GM21381 (cell line): ENCODE measurements around the gene RAB24.
"Not testable (repeated sequence)": the region's sequence is repeated elsewhere in the genome, so short reads cannot be mapped to it uniquely, and the experiment has no call there.

Experiments
- ATAC-seq: cut with Tn5 transposase; IDR thresholded peaks from one replicate; pipeline ENCODE4 v1.9.1; 2021; ENCODE audit warnings: mild to moderate bottlenecking, moderate library complexity; ENCODE audit not compliant: unreplicated experiment

RAB24 gene

DNA sequence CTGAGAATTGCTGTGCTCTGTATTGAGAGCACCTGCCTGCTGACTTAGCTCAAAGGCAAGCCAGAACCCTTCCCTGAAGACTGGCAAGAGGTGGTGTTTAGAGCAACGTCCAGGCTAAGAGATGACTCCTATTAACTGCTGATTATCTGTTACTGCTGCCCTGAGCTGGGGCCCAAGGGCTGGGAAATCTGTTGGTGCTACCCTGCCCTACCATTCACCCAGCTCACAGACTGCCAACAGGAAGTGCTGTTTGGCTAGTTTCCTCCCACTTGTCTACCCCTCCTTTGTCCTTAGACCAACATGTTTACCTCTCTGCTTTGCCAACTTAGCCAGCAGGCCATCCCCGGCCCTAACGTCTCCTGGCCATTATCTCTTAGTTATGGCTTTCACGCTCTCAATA lies 6.9 kb downstream of the RAB24 start:
- no peak for ATAC-seq

DNA sequence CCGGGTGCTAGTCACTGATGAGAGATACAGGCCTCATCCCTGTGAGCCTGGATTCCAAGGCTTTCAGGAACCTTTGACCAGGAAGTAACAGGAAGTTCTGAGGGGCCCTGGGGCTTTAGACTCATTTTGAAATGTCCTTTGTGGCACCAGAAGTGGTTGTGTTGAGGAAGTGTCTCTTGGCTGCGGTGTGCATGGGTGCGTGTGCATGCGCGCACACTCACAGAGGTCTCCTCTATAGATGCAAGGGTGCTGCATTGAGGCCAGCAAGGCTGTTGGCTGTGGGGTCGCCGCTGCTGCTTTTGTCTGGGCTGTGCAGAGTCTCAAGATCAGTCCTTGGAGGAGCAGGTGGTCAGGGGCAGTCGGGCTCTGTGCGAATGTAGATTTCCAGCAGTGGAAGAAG lies 7.6 kb downstream of the RAB24 start:
- ATAC-seq, result no peak

DNA sequence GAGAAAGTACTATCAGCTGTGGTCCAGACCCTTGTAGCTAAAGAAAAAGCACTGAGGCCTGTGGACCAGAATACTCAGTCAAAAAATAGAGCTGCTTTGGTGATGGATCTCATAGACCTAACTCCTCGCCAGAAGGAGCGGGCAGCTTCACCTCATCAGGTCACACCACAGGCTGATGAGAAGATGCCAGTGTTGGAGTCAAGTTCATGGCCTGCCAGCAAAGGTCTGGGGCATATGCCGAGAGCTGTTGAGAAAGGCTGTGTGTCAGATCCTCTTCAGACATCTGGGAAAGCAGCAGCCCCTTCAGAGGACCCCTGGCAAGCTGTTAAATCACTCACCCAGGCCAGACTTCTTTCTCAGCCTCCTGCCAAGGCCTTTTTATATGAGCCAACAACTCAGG lies 8.9 kb downstream of the RAB24 start:
- no peak for ATAC-seq

DNA sequence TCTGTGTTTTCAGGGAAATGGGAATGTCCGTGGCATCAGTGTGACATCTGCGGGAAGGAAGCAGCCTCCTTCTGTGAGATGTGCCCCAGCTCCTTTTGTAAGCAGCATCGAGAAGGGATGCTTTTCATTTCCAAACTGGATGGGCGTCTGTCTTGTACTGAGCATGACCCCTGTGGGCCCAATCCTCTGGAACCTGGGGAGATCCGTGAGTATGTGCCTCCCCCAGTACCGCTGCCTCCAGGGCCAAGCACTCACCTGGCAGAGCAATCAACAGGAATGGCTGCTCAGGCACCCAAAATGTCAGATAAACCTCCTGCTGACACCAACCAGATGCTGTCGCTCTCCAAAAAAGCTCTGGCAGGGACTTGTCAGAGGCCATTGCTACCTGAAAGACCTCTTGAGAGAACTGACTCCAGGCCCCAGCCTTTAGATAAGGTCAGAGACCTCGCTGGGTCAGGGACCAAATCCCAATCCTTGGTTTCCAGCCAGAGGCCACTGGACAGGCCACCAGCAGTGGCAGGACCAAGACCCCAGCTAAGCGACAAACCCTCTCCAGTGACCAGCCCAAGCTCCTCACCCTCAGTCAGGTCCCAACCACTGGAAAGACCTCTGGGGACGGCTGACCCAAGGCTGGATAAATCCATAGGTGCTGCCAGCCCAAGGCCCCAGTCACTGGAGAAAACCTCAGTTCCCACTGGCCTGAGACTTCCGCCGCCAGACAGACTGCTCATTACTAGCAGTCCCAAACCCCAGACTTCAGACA lies 9.5 kb downstream of the RAB24 start:
- no peak for ATAC-seq

DNA sequence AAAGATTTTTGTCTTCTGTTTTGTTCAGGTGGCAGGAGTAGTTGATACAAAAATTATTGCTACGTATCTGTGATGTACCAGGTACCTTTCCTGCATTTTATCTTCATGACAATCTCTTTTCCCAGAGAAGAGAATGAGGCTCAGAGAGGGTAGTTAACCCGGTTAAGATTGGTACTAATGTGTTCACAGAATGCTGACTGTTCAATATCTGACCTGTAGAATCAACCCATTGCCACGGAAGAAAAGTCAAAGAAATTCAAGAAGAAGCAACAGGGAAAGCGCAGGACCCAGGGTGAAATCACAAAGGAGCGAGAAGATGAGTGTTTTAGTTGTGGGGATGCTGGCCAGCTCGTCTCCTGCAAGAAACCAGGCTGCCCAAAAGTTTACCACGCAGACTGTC lies 11.8 kb downstream of the RAB24 start:
- ATAC-seq, result no peak

DNA sequence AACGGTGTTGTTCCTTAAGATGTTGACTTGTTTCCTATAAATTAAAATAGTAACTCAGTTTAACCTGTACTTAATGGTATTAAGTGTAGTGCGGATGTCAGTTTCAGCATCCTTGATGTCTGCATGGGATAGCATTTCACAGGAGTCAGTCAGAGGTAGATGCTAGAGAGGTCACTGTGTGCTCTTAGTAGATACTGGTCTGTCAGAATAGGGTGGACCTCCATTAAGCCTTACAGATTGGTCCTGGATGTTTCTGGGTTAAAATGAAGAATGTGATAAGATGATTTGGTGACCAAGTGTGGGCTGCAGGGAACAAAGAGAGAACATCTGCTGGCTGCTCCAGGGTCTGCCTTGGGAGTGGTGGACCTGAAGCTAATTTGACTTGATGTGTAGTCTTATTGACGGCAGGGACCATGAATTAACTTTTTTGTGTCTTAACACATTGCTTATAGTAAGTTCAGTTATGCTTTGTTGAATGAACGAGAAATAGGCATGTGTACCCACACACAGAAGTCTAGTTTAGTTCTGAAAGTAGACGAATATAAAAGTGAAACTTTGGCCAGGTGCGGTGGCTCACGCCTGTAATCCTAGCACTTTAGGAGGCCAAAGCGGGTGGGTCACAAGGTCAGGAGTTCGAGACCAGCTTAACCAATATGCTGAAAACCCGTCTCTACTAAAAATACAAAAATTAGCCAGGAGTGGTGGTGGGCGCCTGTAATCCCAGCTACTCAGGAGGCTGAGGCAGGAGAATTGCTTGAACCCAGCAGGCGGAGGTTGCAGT lies 12.5 kb downstream of the RAB24 start:
- ATAC-seq, result no peak

DNA sequence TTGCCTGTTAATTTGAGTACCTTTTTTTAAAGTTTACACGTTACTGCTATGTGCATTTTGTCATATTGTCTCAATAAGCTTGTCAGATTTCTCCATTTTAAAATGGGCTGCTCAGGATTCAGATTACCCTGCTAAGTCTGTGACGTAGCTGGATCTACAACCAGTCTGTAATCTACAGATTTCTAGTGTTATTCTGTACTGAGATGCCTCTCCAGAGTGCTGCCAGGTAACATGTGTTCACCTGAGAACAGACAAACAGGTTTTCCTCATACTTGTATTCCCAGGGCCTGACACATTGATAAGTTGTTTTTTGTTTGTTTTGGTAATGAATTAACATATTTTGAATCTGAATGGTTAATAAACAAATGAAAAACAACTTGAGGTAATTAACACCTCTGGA lies 15.3 kb downstream of the RAB24 start:
- ATAC-seq, result no peak

DNA sequence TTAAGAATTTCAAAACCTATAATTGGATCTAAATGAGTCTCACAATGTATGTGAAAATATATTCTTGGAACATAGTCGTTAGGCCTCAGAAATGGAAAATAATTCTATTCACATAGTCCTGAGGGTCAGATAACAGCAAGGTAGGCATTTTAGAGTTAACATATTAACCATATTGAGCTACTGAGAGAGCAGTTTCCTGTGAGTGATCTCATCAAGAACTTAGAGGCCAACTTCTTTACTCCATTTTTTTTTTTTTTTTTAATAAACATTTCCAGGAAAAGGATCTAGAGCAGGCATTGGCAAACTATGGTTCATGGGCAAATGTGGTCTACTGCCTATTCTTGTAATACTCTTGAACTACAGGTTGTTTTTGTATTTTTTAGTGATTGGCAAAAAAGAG lies 26.6 kb downstream of the RAB24 start:
- no peak for ATAC-seq

DNA sequence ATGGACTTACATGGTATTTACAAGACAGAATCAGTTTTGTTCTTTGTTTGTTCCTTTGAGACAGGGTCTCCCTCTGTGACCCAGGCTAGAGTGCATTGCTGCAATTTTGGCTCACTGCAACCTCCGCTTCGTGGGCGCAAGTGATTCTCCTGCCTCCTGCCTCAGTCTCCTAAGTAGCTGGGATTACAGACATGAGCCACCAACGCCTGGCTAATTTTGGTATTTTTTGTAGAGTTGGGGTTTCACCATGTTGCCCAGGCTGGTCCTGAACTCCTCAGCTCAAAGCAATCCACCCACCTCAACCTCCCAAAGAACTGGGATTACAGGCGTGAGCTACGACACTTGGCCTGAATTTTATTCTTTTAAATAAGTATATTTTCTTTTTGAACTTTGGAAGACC lies 27.6 kb downstream of the RAB24 start:
- ATAC-seq, result no peak

DNA sequence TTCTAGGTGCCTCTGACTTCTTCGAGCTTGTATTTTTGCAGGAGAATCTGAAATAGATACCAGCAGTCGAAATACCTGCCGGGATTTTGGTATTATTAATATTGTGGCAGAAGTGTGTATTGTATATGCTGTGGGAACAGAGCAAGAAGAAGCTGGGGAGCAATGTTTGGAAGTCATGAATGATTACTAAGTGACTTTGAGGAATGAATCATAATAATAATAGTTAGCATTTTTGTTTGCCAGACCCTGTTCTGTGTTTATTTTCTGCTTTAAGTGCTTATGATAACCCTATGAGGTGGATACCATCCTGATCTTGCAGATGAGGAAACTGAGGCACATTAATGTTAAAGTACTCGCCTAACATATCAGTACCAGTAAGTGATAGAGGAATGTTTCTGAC lies 32.4 kb downstream of the RAB24 start:
- ATAC-seq, result no peak

DNA sequence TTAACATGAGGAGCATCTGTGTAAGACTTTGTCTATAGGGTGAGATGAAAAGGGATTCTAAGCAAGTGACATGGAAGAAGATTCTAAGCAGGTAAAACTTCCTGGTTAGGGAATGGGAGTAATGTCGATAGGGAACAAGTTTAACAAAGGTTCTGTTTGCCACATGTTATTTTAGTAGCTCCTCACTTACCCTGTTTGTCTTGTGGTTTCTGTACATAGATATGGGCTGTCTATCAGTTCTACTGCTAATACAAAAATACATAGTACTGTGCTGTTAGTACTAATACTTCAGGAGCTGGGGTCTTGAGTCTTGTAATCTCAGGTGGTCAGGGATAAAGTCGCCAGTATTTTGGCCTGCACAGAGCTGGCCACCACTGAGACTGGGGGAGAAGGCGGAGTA lies 32.9 kb downstream of the RAB24 start:
- no peak for ATAC-seq

DNA sequence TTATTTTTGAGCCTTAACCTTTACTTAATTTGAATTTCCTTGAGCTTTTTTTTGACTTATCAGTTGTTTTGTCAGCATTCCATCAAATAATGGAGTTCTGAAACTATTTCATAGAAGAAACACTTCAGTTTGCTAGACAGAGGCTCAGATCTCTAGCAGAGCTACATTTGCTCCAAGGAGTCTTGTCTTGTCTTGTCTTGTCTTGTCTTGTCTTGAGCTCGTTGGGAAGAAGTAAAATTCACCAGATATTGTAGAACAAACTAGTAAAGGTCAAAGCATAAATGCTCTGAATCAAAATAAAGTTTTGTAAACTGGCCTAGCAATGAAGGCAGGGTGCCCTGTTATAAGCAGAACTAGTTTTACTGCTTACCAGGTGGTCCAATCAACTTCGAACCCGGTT lies 33.5 kb downstream of the RAB24 start:
- ATAC-seq, result no peak

DNA sequence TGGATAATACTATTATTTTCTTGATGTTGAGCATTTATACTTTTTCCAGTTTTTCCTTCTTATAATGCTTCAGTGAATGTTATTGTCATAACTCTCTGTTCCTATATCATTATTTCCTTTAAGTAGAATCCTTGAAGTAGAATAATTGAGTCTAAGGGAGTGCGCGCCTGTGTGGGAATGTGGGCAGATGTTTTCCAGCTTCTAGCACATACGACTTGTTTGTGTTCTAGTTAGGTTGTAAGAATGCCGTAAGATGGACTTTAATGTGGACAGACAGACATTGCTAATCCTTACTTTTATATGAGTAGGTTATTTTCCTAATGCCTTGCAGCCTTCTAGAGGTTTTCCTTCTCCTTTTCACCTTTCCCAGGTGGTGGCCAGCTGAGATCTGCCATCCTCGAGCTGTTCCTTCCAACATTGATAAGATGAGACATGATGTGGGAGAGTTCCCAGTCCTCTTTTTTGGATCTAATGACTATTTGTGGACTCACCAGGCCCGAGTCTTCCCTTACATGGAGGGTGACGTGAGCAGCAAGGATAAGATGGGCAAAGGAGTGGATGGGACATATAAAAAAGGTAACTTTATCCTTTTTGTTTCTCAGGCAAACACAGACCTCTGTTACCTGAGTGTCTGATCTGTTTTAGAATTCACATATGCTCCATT lies 34.2 kb downstream of the RAB24 start:
- ATAC-seq, result no peak

DNA sequence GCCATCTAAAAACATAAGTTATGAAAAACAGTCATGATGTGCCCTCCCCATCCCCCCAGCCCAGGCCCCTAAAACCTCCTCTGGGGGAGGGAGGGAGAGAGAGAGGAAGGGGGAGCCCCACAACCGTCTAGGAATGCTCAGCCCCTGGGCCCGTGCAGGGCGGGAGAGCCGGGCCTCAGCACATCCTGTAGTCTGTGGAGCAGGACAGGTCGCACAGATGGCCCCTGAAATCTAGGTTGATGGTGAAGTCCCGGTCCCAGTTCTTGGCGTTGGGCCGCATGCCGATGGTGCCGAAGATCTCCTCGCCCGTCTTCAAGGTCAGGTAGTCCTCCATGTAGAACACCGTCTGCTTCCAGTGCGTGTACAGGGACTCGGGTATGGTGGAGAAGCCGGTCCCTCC lies 38.1 kb downstream of the RAB24 start:
- no peak for ATAC-seq

DNA sequence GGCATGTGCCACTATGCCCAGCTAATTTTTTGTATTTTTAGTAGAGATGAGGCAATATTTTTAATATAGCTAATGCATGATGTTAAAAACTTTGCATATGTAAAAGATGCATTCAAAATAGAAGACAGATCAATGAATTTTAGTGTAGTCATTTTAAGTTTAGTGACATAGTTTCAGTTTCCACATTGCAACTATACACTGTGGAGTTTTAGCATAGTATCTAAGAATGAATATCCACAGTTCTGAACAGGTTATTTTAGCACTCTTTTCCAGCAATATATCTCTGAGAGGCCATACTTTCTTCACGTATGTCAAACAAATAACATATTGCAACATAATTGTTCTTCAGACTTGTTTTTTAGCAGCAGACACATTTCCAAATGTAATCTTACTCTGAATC lies 39.3 kb downstream of the RAB24 start:
- ATAC-seq, result no peak

DNA sequence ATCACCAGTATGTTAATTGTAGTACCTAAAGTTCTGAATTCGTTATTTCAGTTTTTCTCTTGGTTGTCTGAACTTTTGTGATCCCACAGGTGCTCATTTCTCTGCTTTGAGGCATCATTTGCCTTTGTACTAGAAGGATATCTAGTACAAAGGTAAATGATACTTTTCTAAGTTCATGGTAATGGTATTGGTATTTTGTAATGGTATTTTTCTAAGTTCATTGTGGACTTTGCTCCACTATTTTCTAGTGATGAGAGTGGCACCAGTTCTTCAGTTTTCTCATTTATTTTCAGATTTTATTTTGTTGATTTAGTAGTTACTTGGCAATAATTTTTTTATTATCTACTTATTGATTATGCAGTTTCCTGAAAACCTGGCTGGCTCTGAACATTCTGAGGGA lies 42.0 kb downstream of the RAB24 start:
- no peak for ATAC-seq

DNA sequence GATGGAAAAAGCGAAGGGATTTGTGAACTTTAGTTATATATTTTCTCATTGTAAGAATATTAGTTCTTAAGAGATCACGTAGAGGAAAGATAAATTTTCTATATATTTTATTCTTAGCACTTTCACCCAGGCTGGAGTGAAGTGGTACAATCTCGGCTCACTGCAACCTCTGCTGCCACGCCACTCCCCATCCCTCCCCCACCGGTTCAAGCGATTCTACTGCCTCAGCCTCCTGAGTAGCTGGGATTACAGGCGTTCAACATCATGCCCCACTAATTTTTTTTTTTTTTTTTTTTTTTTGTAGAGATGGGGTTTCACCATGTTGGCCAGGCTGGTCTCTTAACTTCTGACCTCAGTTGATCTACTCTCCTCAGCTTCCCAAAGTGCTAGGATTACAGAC lies 42.6 kb downstream of the RAB24 start:
- no peak for ATAC-seq

DNA sequence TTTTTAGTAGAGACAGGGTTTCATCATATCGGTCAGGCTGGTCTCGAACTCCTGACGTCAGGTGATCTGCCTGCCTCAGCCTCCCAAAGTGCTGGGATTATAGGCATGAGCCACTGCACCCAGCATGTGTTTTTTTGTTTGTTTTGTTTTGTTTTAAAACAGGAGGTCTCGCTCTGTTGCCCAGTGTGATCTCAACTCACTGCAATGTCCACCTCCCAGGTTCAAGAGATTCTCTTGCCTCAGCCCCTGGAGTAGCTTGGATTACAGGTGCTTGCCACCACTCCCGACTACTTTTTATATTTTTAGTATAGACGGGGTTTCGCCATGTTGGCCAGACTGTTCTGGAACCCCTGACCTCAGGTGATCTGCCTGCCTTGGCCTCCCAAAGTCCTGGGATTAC lies 44.8 kb downstream of the RAB24 start:
- ATAC-seq, result not testable (repeated sequence)

DNA sequence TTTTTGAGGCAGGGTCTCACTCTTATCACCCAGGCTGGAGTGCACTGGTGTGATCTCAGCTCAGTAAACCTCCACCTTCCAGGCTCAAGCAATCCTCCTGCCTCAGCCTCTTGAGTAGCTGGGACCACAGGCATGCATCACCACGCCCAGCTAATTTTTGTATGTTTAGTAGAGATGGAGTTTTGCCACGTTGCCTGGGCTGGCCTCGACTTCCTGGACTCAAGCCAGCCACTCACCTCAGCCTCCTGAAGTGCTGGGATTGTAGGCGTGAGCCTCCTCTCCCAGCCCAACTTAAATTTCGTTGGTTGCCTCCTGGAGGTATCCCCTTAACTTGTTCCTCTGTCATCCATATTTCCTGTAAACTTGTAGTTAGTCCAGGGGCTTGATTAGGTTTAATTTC lies 47.2 kb downstream of the RAB24 start:
- ATAC-seq, result no peak

DNA sequence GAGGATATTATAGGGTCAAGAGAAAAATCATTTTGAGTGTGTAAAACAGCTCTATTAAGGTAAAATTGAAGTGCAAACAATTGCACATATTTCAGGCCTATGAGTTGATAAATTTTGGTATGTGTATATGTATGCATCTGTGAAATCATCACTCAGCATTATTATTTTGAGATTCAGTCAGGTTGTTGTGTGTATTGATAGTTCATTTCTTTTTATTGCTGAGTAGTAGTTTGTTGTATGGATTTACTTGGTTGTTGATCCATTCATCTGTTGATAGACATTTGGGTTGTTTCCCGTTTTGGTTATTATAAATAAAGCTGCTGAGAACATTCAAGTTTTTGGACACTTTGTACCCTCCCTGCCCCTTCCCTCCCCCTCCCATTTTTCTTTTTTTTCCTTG lies 50.3 kb downstream of the RAB24 start:
- no peak for ATAC-seq
